Stimulated activated CD4-positive, alpha-beta T cell treated with anti-CD3 and anti-CD28 coated beads, Interleukin-4, amount 100 ng/mL, for 24 hours (primary cell): ENCODE measurements around the gene CAPN11.

Experiments
- DNase-seq: peaks from one replicate; pipeline ENCODE4 v3.0.0-alpha.2; 2020

CAPN11 gene

DNA sequence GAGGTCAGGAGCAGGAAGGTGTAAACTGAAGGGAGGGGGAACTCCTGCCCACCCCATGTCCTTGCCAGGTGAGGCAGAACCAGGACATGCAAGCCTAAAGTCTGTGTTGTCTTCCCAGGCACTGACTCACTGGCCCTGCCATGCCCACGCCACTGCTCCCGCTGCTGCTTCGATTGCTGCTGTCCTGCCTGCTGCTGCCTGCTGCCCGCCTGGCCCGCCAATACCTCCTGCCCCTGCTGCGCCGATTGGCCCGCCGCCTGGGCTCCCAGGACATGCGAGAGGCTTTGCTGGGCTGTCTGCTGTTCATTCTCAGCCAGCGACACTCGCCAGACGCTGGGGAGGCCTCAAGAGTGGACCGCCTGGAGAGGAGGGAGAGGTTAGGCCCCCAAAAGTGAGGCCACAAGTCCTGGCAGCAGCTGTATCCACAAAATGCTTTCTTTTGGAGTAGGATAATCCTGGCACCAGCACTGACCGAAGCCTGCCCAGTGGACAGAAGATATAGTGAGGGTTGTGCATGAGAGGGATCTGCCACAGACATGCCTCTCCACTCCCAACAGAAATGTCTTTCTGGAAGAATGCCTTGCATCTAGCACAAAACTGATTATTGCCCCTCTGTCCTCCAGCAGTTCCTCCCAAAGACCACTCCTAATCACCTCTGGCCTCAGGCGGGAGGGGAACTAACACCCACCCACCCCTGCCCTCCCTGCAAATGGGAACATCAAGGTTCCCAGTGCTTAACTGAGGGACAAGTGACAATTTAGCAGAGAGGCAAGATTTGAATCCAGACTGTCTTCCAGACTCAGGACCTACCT, 58.9 kb downstream of the CAPN11 start:
- no peak for DNase-seq

DNA sequence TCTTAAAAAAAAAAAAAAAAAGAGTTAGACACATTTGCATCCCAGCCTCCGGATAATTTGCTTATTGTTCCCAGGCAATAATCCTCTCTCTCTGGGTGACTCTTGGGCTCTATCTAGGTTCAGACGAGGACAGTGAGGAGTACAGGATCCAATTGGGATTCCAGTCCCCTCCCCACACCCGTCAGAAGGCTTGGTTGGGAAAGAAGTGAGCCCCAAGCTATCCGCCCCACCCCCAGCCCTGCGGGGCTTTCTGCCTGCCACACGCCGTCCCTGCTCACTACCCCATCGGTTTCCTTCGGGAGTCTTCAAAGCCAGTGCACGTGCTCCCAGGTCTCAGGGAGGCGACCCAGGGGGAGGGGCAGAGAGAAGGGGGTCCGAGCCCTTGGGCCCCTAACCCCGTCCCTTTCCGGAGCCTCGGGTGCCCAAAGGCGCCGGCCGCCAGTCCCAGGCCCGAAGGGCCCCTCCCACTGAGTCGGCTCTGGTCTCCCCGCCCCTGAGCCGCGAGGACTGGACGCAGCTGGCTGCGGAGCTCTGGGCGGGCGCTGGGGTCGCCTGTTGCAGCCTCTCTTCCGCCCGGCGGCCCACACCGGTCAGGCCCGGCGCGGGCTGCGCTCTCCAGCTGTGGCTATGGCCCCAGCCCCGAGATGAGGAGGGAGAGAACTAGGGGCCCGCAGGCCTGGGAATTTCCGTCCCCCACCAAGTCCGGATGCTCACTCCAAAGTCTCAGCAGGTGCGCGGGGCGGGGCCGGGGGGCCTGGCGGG, 60.6 kb downstream of the CAPN11 start:
- no peak for DNase-seq

DNA sequence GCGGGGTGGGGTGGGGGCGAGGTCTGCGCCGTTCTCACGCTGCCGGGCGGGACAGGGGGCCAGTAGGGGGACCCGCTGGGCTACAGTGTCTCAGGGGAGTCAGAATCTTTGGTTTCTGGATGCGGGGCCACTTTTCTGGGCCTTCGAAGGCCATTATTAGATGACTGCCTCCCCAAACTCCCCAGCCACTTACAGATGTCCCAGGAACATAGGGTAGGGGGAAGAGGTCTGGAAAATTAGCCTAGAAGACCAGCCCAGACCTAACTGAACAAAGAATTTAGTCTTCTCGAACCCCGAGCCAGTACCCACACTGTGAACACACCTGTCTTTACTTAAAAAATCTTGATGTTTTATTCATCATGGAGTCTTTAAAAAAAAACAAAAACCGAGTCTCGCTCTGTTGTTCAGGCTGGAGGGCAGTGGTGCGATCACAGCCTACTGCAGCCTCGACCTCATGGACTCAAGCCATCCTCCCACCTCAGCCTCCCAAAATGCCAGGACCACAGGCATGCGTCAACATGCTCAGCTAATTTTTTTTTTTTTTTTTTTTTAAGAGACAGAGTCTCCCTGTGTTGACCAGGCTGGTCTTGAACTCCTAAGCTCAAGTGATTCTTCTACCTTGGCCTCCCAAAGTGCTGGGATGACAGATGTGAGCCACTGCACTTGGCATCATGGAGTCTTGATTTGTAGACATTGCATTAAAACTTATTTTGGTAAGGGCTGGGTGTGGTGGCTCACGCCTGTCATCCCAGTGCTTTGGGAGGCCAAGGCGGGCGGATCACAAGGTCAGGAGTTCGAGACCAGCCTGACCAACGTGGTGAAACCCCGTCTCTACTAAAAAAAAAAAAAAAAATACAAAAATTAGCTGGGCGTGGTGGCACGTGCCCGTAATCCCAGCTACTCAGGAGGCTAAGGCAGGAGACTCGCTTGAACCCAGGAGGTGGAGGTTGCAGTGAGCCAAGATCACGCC, 61.5 kb downstream of the CAPN11 start:
- no peak for DNase-seq

DNA sequence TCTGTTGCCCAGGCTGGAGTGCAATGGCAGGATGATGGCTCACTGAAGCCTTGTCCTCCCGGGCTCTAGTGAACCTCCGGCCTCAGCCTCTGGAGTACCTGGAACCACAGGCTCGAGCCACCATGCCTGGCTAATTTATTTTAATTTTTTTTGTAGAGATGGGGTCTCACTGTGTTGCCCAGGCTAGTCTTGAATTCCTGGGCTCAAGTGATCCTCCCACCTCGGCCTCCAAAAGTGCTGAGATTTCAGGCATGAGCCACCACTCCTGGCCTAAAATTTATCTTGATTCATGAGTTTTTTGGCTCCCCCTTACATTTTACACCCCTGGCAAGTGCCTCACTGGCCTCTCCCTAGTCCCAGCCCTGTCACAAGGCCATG, 62.3 kb downstream of the CAPN11 start:
- DNase-seq = no peak

DNA sequence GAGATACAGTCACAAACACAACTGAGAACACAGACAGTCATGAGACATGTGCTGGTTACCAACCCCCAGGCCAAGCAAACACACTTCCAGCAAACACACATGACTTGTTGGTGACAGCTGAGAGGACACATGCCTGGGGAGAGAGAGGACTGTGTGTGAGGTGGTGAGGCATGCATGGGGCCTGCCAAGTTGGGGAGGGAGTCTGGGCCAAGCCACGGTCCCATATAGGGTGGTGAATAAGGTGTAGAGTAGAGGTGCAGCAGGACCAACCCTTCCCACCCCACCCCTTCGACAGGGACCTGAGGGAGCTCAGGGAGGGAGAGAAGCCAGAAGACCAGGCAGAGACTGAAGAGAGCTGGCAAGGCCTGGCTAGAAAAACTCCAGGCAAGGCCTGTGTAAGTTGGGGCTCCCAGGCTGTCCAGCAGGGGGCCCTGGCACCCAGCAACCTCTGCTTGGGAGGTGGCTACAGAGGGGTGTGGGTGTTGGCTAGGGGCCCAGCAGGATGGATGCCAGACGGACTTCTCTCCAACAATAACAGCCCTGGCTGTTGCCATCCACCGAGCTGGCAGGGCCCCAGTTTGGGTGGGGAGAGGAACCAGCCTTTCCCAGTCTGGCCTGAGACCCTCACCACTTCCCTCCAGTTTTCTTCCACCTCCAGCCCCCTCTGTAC, 62.8 kb downstream of the CAPN11 start:
- DNase-seq = peak; percentile 68

DNA sequence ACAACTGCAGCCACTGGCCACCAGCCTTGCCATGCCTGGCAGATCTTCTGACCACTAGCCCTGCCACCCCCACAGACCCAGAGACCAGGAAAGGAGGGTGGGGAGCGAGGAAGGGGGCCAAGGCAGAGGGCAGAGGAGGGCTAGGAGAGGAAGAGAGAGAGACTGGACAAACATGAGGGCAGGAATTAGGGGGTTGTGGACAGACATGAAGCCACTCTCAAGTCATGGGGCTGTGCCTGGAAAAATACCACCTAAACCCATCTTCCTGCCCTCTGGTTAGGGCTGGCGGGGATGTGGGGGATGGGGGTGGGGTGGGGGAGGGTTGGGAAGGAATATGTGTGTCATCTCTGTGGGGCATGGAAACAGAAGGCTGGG, 63.3 kb downstream of the CAPN11 start:
- no peak for DNase-seq

DNA sequence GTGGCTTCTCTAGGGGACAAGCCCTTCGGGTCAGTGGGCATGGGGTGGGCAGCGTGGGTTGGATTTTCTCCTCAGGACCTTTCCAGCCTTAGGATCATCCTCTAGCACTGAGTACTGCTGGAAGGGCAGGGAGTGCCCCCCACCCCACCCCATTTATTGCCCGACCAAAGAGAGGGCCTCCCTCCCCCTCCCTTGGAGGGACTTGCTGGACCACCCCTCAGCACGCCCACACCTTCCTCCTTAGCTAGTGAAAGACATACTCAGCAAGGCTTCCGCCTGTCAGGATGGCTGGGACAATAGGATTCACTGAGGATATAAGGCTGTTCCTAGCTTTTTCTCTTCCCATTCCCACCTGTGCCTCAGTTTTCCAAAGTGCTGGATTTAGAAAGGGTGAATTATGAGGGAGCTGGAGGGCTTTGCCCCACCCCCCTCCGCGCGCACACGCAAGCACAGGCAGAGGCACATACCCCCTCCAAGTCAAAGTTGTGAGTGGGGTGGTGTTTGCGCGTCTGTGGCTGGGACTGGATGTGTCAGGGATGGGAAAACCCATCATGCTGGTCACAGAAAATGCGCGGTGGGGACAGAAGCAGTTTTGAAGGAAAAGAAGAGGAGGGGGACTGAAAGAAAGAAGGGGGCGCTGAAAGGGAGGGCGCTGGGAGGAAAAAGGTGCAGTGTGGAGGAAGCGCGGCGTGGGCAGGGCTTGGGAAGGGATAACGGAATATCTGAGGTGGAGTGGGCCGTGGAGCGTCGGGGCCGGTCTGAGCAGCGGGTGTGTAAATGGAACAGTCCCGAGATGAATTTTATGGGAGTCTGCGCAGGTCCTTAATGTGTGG, 64.1 kb downstream of the CAPN11 start:
- no peak for DNase-seq

DNA sequence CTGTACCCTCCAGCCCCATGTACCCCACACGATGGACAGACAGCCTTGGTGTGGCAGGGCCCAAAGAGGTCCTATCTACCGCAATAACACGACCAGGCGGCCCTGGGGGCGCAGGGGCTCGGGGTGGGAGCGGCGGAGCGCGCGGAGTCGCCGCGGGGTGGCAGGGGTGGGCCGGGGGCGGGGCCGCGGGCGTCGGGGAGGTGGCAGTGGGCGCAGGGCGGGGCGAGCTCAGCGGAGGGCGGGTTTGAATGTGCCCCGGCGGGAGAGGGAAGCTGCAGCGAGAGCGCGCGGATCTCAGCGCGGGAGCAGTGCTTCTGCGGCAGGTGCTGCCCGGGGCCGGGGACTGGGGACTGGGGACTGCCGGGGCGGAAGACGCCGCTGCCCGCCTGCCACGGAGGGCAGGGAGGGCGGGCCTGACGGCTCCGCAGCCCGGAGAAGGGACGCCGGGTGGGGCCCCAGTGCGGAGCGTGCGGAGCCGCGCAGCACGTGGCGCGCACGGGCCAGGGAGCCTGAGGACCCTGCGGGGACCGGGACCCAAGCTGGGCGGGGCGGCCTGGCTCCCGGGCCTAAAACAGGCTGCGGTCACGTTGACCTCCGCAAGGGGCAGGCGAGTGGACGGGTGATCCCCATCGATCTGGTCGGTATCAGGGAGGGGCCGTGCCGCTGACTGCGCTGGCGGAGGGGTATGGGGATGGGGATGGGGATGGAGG, 64.9 kb downstream of the CAPN11 start, which contains the start of gene SLC29A1:
TSS of gene SLC29A1 (plus strand) at position 277 of the 710 bp plus-strand sequence. CDS start 3,719 bp downstream, outside the sequence.
- peak; percentile 82 for DNase-seq

DNA sequence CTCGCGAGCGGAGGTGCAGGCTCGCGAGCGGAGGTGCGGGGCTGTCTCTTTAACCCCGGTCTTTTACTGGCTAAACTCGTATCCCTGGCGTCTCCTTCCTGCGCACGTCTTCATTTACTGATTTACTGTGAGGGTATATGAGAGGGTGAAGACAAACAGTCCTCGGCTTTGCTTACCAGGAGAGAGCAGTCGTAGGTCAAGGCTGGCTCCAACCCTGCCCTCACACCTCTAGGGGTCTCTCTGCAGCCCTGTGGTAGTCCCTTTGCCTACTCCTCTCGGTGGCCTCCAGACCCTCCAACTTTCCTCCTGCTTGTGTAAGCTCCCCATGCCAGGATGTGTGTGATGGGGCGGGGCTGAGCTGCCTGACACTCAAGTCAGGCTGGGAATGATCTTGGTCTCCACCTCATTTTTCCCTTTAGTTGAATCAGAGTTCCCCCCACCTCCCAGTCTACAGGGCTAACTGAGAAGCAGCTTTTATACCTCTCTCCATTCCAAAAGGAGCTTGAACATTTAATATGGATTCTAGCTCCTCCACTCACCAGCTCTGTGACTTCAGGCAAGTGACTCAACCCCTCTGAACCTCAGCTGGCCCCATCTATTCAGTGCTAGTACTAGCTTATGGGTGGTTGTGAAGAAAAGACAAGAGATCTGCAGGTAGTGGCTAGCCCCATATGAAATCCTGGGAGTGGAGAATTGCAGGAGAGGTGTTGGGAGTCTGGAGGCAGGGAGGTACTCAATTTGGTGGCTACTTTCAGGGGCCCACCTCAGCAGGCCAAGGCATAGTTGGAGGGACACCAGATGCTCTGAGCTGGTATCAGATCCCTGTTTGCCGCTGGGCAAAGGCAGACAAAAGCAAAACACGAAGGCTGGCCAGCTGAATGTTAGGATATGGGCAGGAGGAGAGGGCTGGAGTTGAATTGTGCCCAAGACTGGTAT, 65.7 kb downstream of the CAPN11 start:
- peak; percentile 43 for DNase-seq

DNA sequence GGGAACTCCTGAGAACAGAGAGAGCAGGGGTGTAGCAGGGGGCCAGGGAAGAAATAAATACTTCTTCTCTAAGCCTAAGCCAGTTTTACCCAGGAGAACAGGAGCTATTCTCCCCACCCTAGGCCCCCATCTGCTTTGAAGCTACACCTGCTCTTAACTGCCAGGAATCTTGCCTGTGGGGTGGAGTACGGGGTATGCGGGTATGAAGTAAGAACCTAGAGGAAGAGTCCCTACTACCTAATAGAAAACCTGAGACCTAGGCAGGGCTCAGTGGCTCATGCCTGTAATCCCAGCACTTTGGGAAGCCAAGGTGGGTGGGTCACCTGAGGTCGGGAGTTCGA, 66.3 kb downstream of the CAPN11 start:
- DNase-seq = no peak

DNA sequence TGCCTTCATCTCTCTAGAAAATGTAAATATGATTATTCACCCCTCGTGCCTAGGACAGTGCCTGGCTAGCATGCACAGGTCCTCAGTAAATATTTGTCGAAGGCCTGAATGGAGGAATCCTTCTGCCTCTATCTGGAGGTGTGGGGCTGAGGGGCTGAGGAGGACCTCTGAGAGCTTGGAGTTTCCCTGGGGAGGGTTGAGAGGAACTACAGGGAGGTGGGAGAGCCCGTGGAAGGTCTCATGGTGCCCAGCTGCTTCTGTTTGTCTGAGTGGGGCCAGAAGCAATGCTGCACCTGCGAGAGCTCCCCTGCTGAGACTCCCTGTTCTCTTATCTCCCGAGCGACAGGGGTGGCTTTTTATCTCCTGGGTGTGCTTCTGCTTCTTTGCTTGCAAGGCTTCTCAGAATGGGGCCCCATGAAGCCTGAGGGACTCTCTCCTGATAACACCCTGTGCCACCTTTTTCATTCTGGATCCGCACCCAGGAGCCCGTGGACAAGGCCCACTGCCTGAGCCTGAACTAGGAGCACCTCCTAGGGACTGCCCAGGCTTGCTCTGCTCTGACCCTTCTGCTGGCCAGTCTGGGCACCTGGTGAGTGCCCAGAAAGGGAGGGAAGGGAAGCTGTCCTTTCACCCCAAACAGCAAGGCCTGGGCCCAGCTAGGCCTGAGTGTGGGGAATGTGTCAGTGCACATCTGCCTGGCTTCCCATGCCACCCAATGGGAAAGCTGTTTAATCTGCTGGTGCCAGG, 67.1 kb downstream of the CAPN11 start:
- no peak for DNase-seq

DNA sequence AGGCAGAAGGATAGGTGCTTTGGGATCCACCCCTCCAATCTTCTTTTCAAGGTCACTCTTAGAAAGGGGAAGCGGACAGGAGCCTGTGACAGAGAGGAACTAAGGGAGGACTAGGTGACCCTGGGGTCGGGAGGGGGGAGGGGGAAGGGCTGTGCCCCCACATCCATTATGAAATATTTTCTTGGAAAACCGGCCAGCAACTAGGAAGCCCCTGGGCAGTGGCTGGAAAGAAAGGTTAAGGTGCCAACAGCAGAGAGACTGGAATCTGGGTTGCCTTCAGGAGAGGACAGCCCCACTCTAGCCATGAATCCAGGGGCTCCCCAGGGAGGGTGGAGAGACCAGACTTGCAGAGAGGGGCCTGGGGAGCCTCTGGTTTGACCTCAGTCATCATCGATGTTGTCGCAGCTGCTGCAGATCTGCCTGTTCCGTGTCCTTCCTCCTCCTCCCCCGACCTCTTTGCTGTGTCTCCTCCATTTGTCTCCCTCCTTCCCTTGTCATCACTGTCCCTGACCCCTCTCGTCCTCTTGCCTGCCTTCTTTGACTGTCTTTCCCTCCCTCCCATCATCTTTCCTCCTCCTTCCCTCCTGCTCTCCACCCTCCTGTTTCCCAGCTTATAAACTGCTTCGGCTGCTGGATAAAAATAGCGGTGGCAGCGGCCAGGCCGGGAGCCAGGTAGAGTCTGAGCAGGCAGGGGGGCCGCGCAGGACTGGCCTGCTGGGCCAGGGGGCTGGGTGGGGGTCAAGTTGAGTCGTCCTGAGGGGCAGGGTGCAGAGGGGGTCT, 67.9 kb downstream of the CAPN11 start:
- DNase-seq = no peak

DNA sequence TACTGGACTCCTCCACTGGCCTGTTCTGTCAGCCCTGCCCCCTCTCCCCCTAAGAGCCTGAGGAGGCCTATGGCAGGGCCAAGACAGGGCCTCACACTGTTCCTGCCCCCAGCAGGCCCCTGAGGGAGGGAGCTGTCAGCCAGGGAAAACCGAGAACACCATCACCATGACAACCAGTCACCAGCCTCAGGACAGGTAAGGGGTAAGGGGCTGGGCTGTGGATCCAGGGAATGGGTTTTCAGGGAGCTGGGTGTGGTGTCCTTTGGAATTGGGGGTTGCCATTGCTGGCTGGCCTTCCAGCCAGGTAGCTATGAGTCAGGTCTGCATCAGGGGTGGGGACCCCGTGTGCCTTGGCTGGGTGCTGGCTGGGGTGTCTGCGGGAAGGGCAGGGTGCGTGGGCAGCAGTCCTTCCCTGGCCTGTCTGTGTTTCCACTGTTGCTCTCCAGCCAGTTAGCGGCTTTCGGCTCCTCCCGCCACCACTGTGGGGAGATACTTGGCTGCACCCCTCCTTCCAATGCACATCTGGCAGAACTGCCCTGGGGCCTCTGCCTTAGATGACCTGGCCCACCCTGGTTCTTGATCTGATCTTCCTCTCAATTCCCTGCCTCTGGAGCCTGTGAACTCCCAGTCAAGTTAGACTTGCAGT, 68.7 kb downstream of the CAPN11 start:
- DNase-seq = no peak

DNA sequence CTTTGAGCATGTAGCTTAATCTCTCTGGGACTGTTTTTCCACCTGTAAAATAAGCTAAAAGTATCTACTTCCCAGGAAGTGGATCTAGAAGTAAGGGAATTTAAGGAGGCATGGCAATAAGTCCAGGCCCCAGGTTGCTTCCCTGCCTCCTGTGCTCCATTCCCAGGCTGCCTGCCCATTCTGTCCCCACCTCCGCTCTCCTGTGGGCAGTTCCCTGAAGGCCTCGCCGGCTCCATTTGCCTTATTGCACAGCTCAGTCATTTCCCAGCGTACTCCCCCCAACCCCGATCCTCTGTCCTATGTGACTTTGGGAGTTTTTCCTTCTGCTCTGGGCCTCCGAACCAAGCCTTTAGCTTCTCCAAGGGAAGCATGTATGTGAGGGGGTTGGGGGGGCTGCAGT, 69.4 kb downstream of the CAPN11 start:
- DNase-seq = no peak

DNA sequence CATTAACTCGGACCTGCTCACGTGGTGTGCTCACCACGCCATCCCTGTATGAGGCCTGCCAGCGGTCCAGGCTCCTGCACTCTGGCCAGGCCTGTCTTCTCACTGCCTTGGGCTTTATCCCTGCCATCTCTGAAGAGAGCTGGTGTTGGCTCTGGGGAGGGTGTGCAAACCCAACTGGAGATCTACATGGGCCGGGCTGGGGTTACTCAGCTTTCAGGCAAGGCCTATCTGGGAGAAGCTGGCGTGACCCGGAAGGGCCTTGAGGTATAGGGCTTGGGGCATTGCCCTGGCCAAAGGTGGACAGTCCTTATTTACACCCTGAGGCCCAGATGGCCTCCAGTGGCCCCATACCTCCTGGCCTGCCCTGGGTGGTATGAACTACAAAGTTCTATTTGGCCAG, 69.8 kb downstream of the CAPN11 start:
- DNase-seq = no peak

DNA sequence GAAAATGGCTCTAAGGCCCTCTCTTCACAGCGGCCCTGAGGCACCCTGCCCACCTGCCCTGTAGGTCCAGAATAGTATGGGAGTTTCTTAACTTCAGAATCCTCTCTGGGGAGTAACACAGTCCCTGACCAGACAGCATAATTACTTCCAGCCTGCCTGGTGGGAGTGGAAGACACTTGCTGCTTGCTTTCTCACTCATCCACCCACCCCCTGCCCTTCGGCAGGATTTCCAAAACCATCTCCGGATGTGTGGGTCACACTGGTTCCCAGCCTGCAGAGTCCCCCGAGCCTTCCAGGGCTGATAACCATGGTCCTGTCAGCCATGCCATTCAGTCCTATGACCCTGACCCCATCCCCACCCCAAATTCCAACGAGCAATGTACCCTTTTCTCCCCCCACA, 70.2 kb downstream of the CAPN11 start:
- no peak for DNase-seq

DNA sequence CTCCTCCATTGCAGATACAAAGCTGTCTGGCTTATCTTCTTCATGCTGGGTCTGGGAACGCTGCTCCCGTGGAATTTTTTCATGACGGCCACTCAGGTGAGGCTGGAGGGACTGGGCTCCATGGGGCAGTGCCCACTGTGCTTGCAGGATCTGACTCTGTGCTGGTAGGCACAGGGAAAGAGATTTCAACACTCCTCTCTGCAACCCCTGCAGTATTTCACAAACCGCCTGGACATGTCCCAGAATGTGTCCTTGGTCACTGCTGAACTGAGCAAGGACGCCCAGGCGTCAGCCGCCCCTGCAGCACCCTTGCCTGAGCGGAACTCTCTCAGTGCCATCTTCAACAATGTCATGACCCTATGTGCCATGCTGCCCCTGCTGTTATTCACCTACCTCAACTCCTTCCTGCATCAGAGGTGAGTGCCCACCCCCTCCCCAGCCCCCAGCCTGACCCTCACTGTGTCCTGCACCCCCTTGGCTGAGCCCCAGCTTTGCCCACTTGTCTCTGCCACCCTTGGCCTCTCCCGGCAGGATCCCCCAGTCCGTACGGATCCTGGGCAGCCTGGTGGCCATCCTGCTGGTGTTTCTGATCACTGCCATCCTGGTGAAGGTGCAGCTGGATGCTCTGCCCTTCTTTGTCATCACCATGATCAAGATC, 70.9 kb downstream of the CAPN11 start:
- no peak for DNase-seq
